HL-60 (cell line): ENCODE measurements around the gene GALNT9.

Experiments used
- DNase-seq, 2 experiments: peaks; one replicate each; pipeline ENCODE4 v3.0.0-alpha.2; 2010 to 2020; ENCODE audit warnings: low read depth in 1 of 2, low spot score in 1 of 2
- H3K27ac ChIP-seq: fragments of 250-450 bp; sonication (Bioruptor Pico); replicated peaks from 2 replicates; pipeline ENCODE4 v1.5.1; 2020; ENCODE audit warnings: mild to moderate bottlenecking, moderate library complexity
- H3K27me3 ChIP-seq: fragments of 250-450 bp; sonication (Bioruptor Pico); 2 replicates; pipeline ENCODE4 v1.5.1; 2021; ENCODE audit warnings: mild to moderate bottlenecking, moderate library complexity; ENCODE audit not compliant: insufficient read depth, poor library complexity, severe bottlenecking
- H3K4me3 ChIP-seq: replicated peaks from 2 replicates; pipeline ENCODE4 v1.5.1; 2011; ENCODE audit warnings: mild to moderate bottlenecking, control low read depth, low read length; ENCODE audit not compliant: insufficient read depth
- GABPA ChIP-seq: IDR thresholded peaks from 2 replicates; pipeline ENCODE4 v1.6.1; 2012; ENCODE audit warnings: low read depth
- POLR2AphosphoS5 ChIP-seq: IDR thresholded peaks from 2 replicates; pipeline ENCODE4 v1.6.1; 2012; ENCODE audit warnings: low read depth
- SPI1 ChIP-seq: IDR thresholded peaks from 2 replicates; pipeline ENCODE4 v1.6.1; 2012; ENCODE audit warnings: low read depth, mild to moderate bottlenecking, borderline replicate concordance
- TF ChIP-seq, protein P1 (sequence below): IDR thresholded peaks from 2 replicates; pipeline ENCODE4 v1.6.1; 2012; ENCODE audit warnings: low read depth; ENCODE audit not compliant: insufficient replicate concordance
- TF ChIP-seq, protein P2 (sequence below): IDR thresholded peaks from one replicate; pipeline ENCODE4 v1.5.1; 2011; ENCODE audit warnings: low read length, control low read depth, inconsistent platforms; ENCODE audit not compliant: insufficient read depth

The GALNT9 gene

DNA sequence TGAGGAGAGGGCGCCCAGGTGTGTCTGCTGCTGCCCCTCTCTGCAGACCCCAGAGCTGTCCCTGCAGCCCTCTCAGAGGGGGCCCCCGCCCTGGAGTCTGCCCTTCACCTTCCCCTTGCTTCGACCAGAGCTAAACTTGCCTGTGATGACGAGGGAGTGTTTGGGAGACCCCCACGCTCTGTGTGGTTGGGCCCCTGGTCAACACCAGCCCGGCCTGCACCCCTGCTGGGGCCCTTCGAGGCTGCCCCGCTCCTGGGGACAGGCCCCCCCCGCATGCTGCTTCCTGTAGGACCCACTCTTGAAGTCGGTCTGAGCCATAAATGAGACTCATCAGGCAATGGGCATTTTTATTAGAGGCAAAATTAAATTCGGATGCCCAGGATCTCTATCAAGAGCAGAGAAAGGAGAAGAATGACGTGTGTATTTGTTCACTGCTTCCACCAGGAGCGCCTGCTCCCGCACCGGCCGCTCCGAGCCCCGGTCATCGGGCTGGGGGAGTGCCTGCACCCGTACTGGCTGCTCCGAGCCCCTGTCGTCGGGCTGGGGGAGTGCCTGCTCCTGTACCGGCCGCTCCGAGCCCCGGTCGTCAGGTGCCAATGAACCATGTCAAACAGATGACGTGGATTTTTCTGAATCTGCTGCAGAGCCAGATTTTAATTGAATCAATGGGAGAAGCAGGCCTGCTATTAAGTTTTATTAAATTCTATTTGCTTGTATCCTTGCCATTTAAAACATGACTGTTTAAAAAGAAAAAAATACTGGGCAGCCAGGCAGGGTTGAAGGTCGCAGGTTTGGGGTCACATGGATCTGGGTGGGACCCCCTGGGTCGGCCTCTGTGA lies 137.5 kb downstream of the GALNT9 start:
- no peak for DNase-seq
- Histone ChIP-seq H3K27ac (no peak overlapping the region), H3K4me3 (no peak overlapping the region), H3K27me3 (peaks cover 12% of the 10 kb centered on the region)
- TF ChIP-seq, protein P1, sequence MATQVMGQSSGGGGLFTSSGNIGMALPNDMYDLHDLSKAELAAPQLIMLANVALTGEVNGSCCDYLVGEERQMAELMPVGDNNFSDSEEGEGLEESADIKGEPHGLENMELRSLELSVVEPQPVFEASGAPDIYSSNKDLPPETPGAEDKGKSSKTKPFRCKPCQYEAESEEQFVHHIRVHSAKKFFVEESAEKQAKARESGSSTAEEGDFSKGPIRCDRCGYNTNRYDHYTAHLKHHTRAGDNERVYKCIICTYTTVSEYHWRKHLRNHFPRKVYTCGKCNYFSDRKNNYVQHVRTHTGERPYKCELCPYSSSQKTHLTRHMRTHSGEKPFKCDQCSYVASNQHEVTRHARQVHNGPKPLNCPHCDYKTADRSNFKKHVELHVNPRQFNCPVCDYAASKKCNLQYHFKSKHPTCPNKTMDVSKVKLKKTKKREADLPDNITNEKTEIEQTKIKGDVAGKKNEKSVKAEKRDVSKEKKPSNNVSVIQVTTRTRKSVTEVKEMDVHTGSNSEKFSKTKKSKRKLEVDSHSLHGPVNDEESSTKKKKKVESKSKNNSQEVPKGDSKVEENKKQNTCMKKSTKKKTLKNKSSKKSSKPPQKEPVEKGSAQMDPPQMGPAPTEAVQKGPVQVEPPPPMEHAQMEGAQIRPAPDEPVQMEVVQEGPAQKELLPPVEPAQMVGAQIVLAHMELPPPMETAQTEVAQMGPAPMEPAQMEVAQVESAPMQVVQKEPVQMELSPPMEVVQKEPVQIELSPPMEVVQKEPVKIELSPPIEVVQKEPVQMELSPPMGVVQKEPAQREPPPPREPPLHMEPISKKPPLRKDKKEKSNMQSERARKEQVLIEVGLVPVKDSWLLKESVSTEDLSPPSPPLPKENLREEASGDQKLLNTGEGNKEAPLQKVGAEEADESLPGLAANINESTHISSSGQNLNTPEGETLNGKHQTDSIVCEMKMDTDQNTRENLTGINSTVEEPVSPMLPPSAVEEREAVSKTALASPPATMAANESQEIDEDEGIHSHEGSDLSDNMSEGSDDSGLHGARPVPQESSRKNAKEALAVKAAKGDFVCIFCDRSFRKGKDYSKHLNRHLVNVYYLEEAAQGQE = no peak
- TF ChIP-seq GABPA = no peak
- no peak for TF ChIP-seq POLR2AphosphoS5
- TF ChIP-seq SPI1 = no peak
- TF ChIP-seq, protein P2, sequence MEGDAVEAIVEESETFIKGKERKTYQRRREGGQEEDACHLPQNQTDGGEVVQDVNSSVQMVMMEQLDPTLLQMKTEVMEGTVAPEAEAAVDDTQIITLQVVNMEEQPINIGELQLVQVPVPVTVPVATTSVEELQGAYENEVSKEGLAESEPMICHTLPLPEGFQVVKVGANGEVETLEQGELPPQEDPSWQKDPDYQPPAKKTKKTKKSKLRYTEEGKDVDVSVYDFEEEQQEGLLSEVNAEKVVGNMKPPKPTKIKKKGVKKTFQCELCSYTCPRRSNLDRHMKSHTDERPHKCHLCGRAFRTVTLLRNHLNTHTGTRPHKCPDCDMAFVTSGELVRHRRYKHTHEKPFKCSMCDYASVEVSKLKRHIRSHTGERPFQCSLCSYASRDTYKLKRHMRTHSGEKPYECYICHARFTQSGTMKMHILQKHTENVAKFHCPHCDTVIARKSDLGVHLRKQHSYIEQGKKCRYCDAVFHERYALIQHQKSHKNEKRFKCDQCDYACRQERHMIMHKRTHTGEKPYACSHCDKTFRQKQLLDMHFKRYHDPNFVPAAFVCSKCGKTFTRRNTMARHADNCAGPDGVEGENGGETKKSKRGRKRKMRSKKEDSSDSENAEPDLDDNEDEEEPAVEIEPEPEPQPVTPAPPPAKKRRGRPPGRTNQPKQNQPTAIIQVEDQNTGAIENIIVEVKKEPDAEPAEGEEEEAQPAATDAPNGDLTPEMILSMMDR = no peak

DNA sequence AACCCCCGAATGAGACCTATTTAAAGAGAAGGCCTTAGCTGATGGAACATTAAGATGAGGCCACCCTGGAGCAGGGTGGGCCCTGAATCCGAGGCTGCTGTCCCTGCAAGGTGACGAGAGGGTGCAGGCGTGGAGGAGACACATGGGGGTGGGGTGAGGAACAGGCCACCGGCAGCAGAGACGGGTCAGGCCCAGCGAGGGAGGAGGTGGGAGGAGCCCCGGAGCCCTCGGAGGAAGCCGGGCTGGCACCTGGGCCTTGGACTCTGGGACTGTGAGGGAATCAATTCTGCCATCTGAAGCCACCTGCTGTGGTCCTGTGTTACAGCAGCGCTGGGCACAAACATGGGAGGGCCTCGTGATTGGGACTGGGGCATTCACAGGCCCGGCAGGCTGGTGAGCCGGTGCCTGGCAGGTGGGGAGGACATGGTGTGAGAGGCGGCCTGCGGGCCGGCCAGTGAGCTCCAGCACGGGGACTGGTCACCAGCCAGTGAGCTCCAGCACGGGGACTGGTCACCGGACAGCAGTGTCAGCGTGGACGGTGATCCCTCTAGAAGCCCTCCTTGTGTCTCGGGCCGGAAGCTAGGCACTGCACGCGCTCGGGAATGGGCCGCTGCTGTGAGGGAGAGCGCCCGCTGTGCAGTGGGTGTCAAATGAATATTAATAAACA lies 138.4 kb downstream of the GALNT9 start:
- DNase-seq = no peak
- Histone ChIP-seq H3K27ac (no peak overlapping the region), H3K27me3 (peaks cover 19% of the 10 kb centered on the region), H3K4me3 (no peak overlapping the region)
- no peak for TF ChIP-seq GABPA
- TF ChIP-seq, protein P2 = no peak
- no peak for TF ChIP-seq POLR2AphosphoS5
- TF ChIP-seq, protein P1 = no peak
- no peak for TF ChIP-seq SPI1

DNA sequence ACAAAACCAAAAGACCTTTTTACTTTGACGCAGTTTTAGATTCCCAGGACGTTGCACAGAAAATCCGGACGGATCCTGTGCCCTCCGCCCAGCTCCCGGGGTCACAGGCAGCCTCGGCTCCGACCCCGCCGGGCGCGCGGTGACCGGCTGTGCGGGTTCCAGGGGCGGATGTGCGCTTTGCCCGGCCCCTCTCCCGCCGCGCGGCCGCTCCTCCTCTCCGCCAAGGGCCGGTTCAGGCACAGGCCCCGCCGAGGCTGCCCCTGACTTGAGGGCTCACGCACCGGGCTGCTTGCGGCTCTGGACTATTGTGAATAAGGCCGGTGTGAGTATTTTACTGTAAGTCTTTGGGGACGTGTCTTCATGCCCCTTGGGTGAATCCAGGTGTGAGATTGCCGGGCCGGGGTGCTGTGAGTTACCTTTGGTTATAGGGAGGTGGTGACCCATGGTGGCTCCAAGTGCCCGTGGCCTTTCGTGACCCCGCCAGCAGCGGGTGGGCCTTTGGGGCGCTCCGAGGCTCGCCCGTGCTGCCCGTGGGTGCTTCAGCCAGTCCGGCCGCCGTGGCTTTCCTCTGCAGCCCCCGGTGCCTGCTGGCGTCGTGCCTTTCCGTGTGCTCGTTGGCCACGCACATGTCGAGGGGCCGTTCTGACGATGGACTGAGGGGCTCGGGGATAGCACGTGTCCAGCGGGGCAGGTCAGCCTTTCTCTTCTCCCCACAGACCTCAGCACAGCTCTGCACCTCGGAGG lies 139.2 kb downstream of the GALNT9 start:
- no peak for DNase-seq
- TF ChIP-seq, protein P2 = no peak
- TF ChIP-seq POLR2AphosphoS5 (no peak), SPI1 (no peak), GABPA (no peak)
- TF ChIP-seq, protein P1 = no peak
- H3K4me3 ChIP-seq = peak overlapping the region; percentile 31
- H3K27ac ChIP-seq = no peak overlapping the region
- peaks cover 20% of the 10 kb centered on the region for H3K27me3 ChIP-seq
